ENCODE measurements around the gene ENTPD7.
A peak's percentile ranks its signal among the peaks of the same experiment; 100 is the strongest.
"Not testable (repeated sequence)": the region's sequence is repeated elsewhere in the genome, so short reads cannot be mapped to it uniquely, and the experiment has no call there.

The ENTPD7 gene

DNA sequence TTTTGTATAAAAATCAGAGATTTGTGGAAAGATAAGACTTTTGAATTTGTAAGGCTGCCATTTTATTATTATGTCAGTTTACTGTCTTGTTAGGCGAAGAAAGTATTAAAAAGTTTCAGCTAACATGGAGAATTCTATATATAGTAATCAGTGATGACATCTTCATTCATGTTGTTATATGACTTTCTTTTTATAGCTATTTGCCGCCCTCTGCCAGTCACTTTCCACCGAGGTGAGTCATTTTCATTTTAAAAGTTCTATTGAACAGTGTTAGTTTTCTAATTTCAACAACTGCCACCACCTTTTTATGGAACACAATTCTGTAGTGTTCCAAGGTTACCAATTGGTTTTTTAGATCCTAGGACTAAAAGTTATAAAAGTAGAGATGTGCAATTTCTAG lies 84.5 kb downstream of the ENTPD7 start:
- Mint-ChIP-seq H3K27me3 (ENCODE audit: low read depth) (no peaks in the 10 kb centered on the region), H3K9me3 (peaks cover 20% of the 10 kb centered on the region), H3K27ac (no peak overlapping the region), H3K4me1 (no peaks in the 10 kb centered on the region), H3K36me3 (ENCODE audit: low read depth) (peaks cover 66% of the 10 kb centered on the region), H3K4me3 (no peak overlapping the region)
- no peak for TF ChIP-seq CTCF (IDR thresholded peaks at IDR 0.05; ENCODE audit: unreplicated experiment in 3 of 3)

GRCh38 chr10:99746166-99746565 lies 86.9 kb downstream of the ENTPD7 start:
- H3K27me3 Mint-ChIP-seq (ENCODE audit: low read depth); H3K9me3 Mint-ChIP-seq; H3K4me1 Mint-ChIP-seq; H3K27ac Mint-ChIP-seq; H3K4me3 Mint-ChIP-seq: not testable (repeated sequence)
- H3K36me3 Mint-ChIP-seq (ENCODE audit: low read depth) = peaks cover 50% of the 10 kb centered on the region

DNA sequence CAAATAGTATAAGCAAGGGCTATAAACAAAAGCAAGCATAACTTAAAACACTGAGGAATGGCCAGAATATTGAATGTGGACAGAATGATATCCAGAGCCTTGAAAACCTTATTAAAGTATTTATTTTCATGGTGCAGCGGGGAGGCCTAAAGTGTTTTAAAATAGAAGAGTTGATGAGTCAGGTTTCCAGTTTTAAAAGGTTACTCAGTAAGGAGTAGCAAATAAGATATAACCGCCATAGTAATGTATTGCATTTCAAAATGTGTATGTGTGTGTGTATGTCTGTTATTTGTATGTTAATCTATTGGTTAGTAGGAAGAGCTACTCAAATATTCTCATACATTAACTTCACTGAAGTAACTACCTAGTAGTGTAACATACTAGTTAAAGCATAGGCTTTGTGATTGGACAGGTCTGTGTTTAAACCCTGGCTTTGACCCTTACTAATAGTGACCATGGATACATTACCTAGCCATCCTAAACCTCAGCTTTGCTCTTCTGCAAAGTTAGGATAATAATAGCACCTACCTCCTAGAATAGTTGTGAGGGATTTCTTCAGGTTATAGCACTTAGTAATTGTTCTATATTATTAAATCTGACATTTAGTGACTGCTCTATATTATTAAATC lies 89.6 kb downstream of the ENTPD7 start:
- TF ChIP-seq CTCF (IDR thresholded peaks at IDR 0.05; ENCODE audit: unreplicated experiment in 3 of 3) = no peak
- Mint-ChIP-seq H3K4me3 (no peak overlapping the region), H3K4me1 (no peaks in the 10 kb centered on the region), H3K27me3 (ENCODE audit: low read depth) (no peaks in the 10 kb centered on the region), H3K27ac (peak overlapping the region in 2 of 3 experiments; percentile 1 to 11), H3K36me3 (ENCODE audit: low read depth) (peaks cover 38% of the 10 kb centered on the region), H3K9me3 (no peaks in the 10 kb centered on the region)

- Mint-ChIP-seq H3K4me1 (no peaks in the 10 kb centered on the region), H3K27me3 (ENCODE audit: low read depth) (no peaks in the 10 kb centered on the region), H3K4me3 (no peak overlapping the region), H3K27ac (no peak overlapping the region), H3K36me3 (ENCODE audit: low read depth) (peaks cover 42% of the 10 kb centered on the region), H3K9me3 (no peaks in the 10 kb centered on the region)
- no peak for TF ChIP-seq CTCF (IDR thresholded peaks at IDR 0.05; ENCODE audit: unreplicated experiment in 3 of 3)
Measured at GRCh38 chr10:99750641-99751040, 91.3 kb downstream of the ENTPD7 start.

GRCh38 chr10:99754670-99755069 lies 95.4 kb downstream of the ENTPD7 start:
- Mint-ChIP-seq H3K9me3 (no peaks in the 10 kb centered on the region), H3K36me3 (ENCODE audit: low read depth) (peaks cover 62% of the 10 kb centered on the region), H3K27ac (no peak overlapping the region), H3K4me1 (peaks cover 15% of the 10 kb centered on the region), H3K4me3 (no peak overlapping the region), H3K27me3 (ENCODE audit: low read depth) (no peaks in the 10 kb centered on the region)
- TF ChIP-seq CTCF (IDR thresholded peaks at IDR 0.05; ENCODE audit: unreplicated experiment in 3 of 3) = no peak

Measured in nephron (organoid).